Spleen (tissue), 7 donors: ENCODE data around the gene LMO3.
"Not testable (repeated sequence)": the region's sequence is repeated elsewhere in the genome, so short reads cannot be mapped to it uniquely, and the experiment has no call there.

ENCODE experiments used
- POLR2A ChIP-seq, 3 donors: fragments of 450-650 bp; IDR thresholded peaks; one replicate each; pipeline ENCODE4 v1.5.1; 2017; ENCODE audit warnings: antibody characterized with exemption in 3 of 3, mild to moderate bottlenecking in 1 of 3
- POLR2AphosphoS5 ChIP-seq, 3 donors: sonication (generic); formaldehyde crosslinking; IDR thresholded peaks; one replicate each; pipeline ENCODE4 v1.5.1; 2017; ENCODE audit warnings: antibody characterized with exemption in 3 of 3
- TF ChIP-seq, protein P1 (sequence below), 11 experiments: fragments of 200-600 bp in 7 of 11; fragments of 450-650 bp in 4 of 11; sonication (generic) in 4 of 11; IDR thresholded peaks in 8 of 11; conservative IDR thresholded peaks in 3 of 11; 1 replicate in 7 of 11; 2 replicates in 4 of 11; pipeline versions ENCODE4 v1.4.0 to v1.8.0; 2016 to 2021; ENCODE audit warnings: antibody characterized with exemption in 11 of 11, inconsistent platforms in 4 of 11, mild to moderate bottlenecking in 1 of 11
- donor health status: DM: no; HTN: no; CAD: no; lungs with moderate emphysema.
- donor health status: DM: no; HTN: no; CAD: no.
- donor health status: DM: no; HTN: no; CAD: no.

DNA sequence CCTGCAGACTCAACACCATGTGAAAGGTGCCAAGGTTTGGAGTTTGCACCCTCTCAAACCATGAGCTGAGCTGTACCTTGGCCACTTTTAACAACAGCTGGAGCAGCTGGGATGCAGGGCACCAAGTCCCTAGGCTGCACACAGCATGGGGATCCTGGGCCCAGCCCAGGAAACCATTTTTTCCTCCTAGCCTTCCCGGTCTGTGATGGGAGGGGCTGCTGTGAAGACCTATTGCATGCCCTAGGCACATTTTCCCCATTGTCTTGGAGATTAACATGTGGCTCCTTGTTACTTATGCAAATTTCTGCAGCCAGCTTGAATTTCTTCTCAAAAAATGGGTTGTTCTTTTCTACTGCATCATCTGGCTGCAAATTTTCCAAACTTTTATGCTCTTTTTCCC, 68.3 kb downstream of the LMO3 start:
- TF ChIP-seq, protein P1, sequence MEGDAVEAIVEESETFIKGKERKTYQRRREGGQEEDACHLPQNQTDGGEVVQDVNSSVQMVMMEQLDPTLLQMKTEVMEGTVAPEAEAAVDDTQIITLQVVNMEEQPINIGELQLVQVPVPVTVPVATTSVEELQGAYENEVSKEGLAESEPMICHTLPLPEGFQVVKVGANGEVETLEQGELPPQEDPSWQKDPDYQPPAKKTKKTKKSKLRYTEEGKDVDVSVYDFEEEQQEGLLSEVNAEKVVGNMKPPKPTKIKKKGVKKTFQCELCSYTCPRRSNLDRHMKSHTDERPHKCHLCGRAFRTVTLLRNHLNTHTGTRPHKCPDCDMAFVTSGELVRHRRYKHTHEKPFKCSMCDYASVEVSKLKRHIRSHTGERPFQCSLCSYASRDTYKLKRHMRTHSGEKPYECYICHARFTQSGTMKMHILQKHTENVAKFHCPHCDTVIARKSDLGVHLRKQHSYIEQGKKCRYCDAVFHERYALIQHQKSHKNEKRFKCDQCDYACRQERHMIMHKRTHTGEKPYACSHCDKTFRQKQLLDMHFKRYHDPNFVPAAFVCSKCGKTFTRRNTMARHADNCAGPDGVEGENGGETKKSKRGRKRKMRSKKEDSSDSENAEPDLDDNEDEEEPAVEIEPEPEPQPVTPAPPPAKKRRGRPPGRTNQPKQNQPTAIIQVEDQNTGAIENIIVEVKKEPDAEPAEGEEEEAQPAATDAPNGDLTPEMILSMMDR (IDR thresholded peaks at IDR 0.05 in 8 of 11, conservative IDR thresholded peaks at IDR 0.05 in 3 of 11): not testable (repeated sequence)
- TF ChIP-seq POLR2AphosphoS5, POLR2A (IDR thresholded peaks at IDR 0.05): not testable (repeated sequence)
